Keratinocyte (primary cell): ENCODE measurements around the gene FKBP5. TPM values are rescaled to one million over a fixed set of nuclear protein-coding genes. Genes with fewer than 3 reads are reported as not detected.

Source experiments
- DNase-seq: peaks from one replicate; pipeline ENCODE4 v3.0.0-alpha.2; 2011; ENCODE audit warnings: low read depth, missing footprints, low spot score
- FAIRE-seq: peaks from 2 replicates; lab custom pipeline; 2011; peaks lifted over from hg19 to GRCh38; lab: Jason Lieb, UNC
- H2AFZ ChIP-seq: 2 replicates; pipeline ENCODE4 v1.6.0; 2012; ENCODE audit warnings: low read length, control low read depth, inconsistent platforms; ENCODE audit not compliant: control insufficient read depth
- H3K27ac ChIP-seq: 2 replicates; pipeline ENCODE4 v1.5.1; 2011; ENCODE audit warnings: low read length; ENCODE audit not compliant: control insufficient read depth, insufficient read depth
- H3K27me3 ChIP-seq: 3 replicates; pipeline ENCODE4 v1.6.0; 2011; ENCODE audit warnings: low read length; ENCODE audit not compliant: control insufficient read depth, insufficient read depth; ENCODE audit errors: extremely low read depth
- H3K36me3 ChIP-seq, 2 experiments: 2 replicates in 1 of 2; 3 replicates in 1 of 2; pipeline ENCODE4 v1.5.1; 2011; ENCODE audit warnings: low read length in 2 of 2, mild to moderate bottlenecking in 1 of 2; ENCODE audit not compliant: control insufficient read depth in 2 of 2, insufficient read depth in 2 of 2; ENCODE audit errors: extremely low read depth in 1 of 2
- H3K4me1 ChIP-seq: 3 replicates; pipeline ENCODE4 v1.5.1; 2011; ENCODE audit warnings: low read length; ENCODE audit not compliant: control insufficient read depth, insufficient read depth; ENCODE audit errors: extremely low read depth
- H3K4me2 ChIP-seq: 3 replicates; pipeline ENCODE4 v1.6.0; 2011; ENCODE audit warnings: low read depth, low read length; ENCODE audit not compliant: control insufficient read depth, insufficient read depth; ENCODE audit errors: extremely low read depth
- H3K4me3 ChIP-seq, 3 experiments: fragments of 200-600 bp in 1 of 3; sonication (generic) in 1 of 3; 2 replicates in 2 of 3; 3 replicates in 1 of 3; pipeline ENCODE4 v1.5.1; 2011 to 2016; ENCODE audit warnings: low read length in 3 of 3, mild to moderate bottlenecking in 3 of 3, control low read depth in 2 of 3, inconsistent platforms in 1 of 3, low read depth in 1 of 3, mixed read lengths in 1 of 3, mixed run types in 1 of 3, moderate library complexity in 1 of 3; ENCODE audit not compliant: control insufficient read depth in 2 of 3, insufficient read depth in 2 of 3; ENCODE audit errors: extremely low read depth in 1 of 3
- H3K79me2 ChIP-seq: 2 replicates; pipeline ENCODE4 v1.6.0; 2012; ENCODE audit warnings: low read length; ENCODE audit not compliant: control insufficient read depth, insufficient read depth
- H3K9ac ChIP-seq: 3 replicates; pipeline ENCODE4 v1.6.0; 2011; ENCODE audit warnings: low read length; ENCODE audit not compliant: control insufficient read depth, insufficient read depth; ENCODE audit errors: extremely low read depth
- H3K9me1 ChIP-seq: 3 replicates; pipeline ENCODE4 v1.6.0; 2011; ENCODE audit warnings: low read length; ENCODE audit not compliant: control insufficient read depth, insufficient read depth; ENCODE audit errors: extremely low read depth
- H3K9me3 ChIP-seq: 2 replicates; pipeline ENCODE4 v1.5.1; 2012; ENCODE audit warnings: low read depth, low read length; ENCODE audit not compliant: control insufficient read depth
- H4K20me1 ChIP-seq: 3 replicates; pipeline ENCODE4 v1.6.0; 2011; ENCODE audit warnings: low read length; ENCODE audit not compliant: control insufficient read depth, insufficient read depth; ENCODE audit errors: extremely low read depth
- CTCF ChIP-seq, 3 experiments: IDR thresholded peaks in 1 of 3; conservative IDR thresholded peaks in 1 of 3; optimal IDR thresholded peaks in 1 of 3; 2 replicates in 2 of 3; 3 replicates in 1 of 3; pipeline versions ENCODE3 to v1.5.1; 2011; ENCODE audit warnings: low read length in 3 of 3, mild to moderate bottlenecking in 3 of 3, moderate library complexity in 2 of 3, control low read depth in 1 of 3, inconsistent platforms in 1 of 3; ENCODE audit not compliant: insufficient read depth in 2 of 3; ENCODE audit errors: extremely low read depth in 1 of 3
- EZH2 ChIP-seq: IDR thresholded peaks from one replicate; pipeline ENCODE4 v1.6.1; 2012; ENCODE audit warnings: inconsistent platforms, mild to moderate bottlenecking, low read length, moderate library complexity
- dilution Hi-C: fragments of 300-500 bp; cut with MboI; formaldehyde crosslinking; loops from one replicate; pipeline ENCODE4 v1.7.0; 2020; ENCODE audit warnings: low sequenced_read_pairs; ENCODE audit not compliant: extremely low pct_ligation_motif_present
- polyA plus RNA-seq, 5 experiments: library from polyadenylated mRNA; depleted of rRNA in 3 of 5; stranded (reverse) in 3 of 5; stranded (forward) in 1 of 5; unstranded in 1 of 5; fragments of >200 nt; gene quantifications; 1 replicate in 1 of 5; 2 replicates in 3 of 5; 3 replicates in 1 of 5; pipeline versions ENCODE4 v1.2.1 to v1.2.3, GENCODE V29; 2011 to 2012; ENCODE audit warnings: missing spikeins in 2 of 5, low read depth in 1 of 5, low replicate concordance in 1 of 5

FKBP5 gene
- polyA plus RNA-seq, 1 donor (not counting 4 experiments of a cell fraction or from before 2014, with no cell fraction given) = 88.3 TPM

GRCh38 chr6:35707714-35708407 is 19.1 kb upstream of the FKBP5 start:
- no peaks in the 10 kb centered on the region for H3K36me3 ChIP-seq
- H3K9me1 ChIP-seq = no peaks in the 10 kb centered on the region
- no peaks in the 10 kb centered on the region for H3K27me3 ChIP-seq
- H4K20me1 ChIP-seq = no peaks in the 10 kb centered on the region
- dilution Hi-C loops = no loop called here
- no peak overlapping the region for H3K9ac ChIP-seq
- H3K9me3 ChIP-seq = peaks cover 2% of the 10 kb centered on the region
- H3K4me3 ChIP-seq = no peak overlapping the region
- H3K4me1 ChIP-seq = peaks cover 8% of the 10 kb centered on the region
- H2AFZ ChIP-seq = peak overlapping the region; percentile 5
- TF ChIP-seq EZH2 (no peak), CTCF (optimal IDR thresholded peaks at IDR 0.05 in 1 of 3, IDR thresholded peaks at IDR 0.05 in 1 of 3, conservative IDR thresholded peaks at IDR 0.05 in 1 of 3; ENCODE audit: extremely low read depth in 1 of 3, insufficient read depth in 2 of 3, low read length in 3 of 3) (no peak)
- H3K79me2 ChIP-seq = no peaks in the 10 kb centered on the region
- H3K4me2 ChIP-seq = no peak overlapping the region
- FAIRE-seq (no peak), DNase-seq (no peak)
- H3K27ac ChIP-seq = no peak overlapping the region

- Histone ChIP-seq H3K79me2 (no peaks in the 10 kb centered on the region), H2AFZ (no peak overlapping the region), H3K9ac (no peak overlapping the region), H3K4me3 (no peak overlapping the region), H3K9me3 (peaks cover 2% of the 10 kb centered on the region), H3K36me3 (no peaks in the 10 kb centered on the region), H4K20me1 (no peaks in the 10 kb centered on the region), H3K27ac (no peak overlapping the region), H3K9me1 (no peaks in the 10 kb centered on the region), H3K27me3 (no peaks in the 10 kb centered on the region), H3K4me1 (peaks cover 8% of the 10 kb centered on the region), H3K4me2 (no peak overlapping the region)
- no peak for DNase-seq
- no peak for FAIRE-seq
- dilution Hi-C loops = no loop called here
- TF ChIP-seq CTCF (optimal IDR thresholded peaks at IDR 0.05 in 1 of 3, IDR thresholded peaks at IDR 0.05 in 1 of 3, conservative IDR thresholded peaks at IDR 0.05 in 1 of 3; ENCODE audit: extremely low read depth in 1 of 3, insufficient read depth in 2 of 3, low read length in 3 of 3) (no peak), EZH2 (no peak)
These were observed 17.8 kb upstream of the FKBP5 start for GRCh38 chr6:35706468-35706867.
